H1 (cell line): ENCODE data around the gene RTTN. TPM values are rescaled to one million over a fixed set of nuclear protein-coding genes. Genes with fewer than 3 reads are reported as not detected.

Experiments
- CTCF ChIA-PET: fragments of 300-600 bp; sonication (Branson Sonifier 250); formaldehyde crosslinking; loops from one replicate; lab custom pipeline; 2021; ENCODE audit not compliant: partially characterized antibody; lab: Charles Lee
- POLR2A ChIA-PET: fragments of 300-600 bp; sonication (Branson Sonifier 250); formaldehyde crosslinking; loops from one replicate; lab custom pipeline; 2021; ENCODE audit warnings: inconsistent platforms; ENCODE audit not compliant: partially characterized antibody; lab: Charles Lee
- DNase-seq, 2 experiments: peaks; one replicate each; pipeline versions ENCODE4 v3.0.0 to v3.0.0-alpha.2; 2010 to 2022; ENCODE audit warnings: low spot score in 2 of 2, low read depth in 1 of 2, mixed read lengths in 1 of 2
- FAIRE-seq: peaks from 2 replicates; lab custom pipeline; 2011; peaks lifted over from hg19 to GRCh38; lab: Jason Lieb, UNC
- H2AFZ ChIP-seq: 2 replicates; pipeline ENCODE4 v1.8.1; 2012; ENCODE audit warnings: low read length, inconsistent platforms
- H2AK5ac ChIP-seq: 2 replicates; pipeline ENCODE4 v1.6.1; 2013; ENCODE audit warnings: low read depth, low read length
- H2BK120ac ChIP-seq: replicated peaks from 2 replicates; pipeline ENCODE3; 2013; ENCODE audit warnings: low read depth, low read length, inconsistent platforms
- H2BK12ac ChIP-seq: 2 replicates; pipeline ENCODE4 v1.6.1; 2013; ENCODE audit warnings: low read depth, low read length
- H2BK15ac ChIP-seq: 2 replicates; pipeline ENCODE4 v1.6.1; 2013; ENCODE audit warnings: low read length
- H2BK20ac ChIP-seq: 2 replicates; pipeline ENCODE4 v1.6.1; 2013; ENCODE audit warnings: low read length
- H2BK5ac ChIP-seq: 2 replicates; pipeline ENCODE4 v1.6.1; 2013; ENCODE audit warnings: low read depth, low read length
- H3K14ac ChIP-seq: 2 replicates; pipeline ENCODE4 v1.6.1; 2013; ENCODE audit warnings: inconsistent platforms; ENCODE audit not compliant: insufficient read length
- H3K18ac ChIP-seq: 2 replicates; pipeline ENCODE4 v1.6.1; 2013; ENCODE audit warnings: low read length; ENCODE audit errors: extremely low read depth
- H3K23ac ChIP-seq: 2 replicates; pipeline ENCODE4 v1.6.1; 2013; ENCODE audit warnings: inconsistent platforms; ENCODE audit not compliant: insufficient read length
- H3K23me2 ChIP-seq: 2 replicates; pipeline ENCODE4 v1.6.1; 2013; ENCODE audit warnings: low read depth, low read length
- H3K27ac ChIP-seq: 2 replicates; pipeline ENCODE4 v1.6.1; 2011; ENCODE audit warnings: low read depth, low read length, inconsistent platforms
- H3K27me3 ChIP-seq, 4 experiments: replicated peaks in 1 of 4; 1 replicate in 1 of 4; 2 replicates in 3 of 4; pipeline versions ENCODE4 v1.6.1 to v1.8.1; 2011 to 2013; ENCODE audit warnings: low read length in 3 of 4, mild to moderate bottlenecking in 3 of 4, inconsistent platforms in 2 of 4, mixed read lengths in 2 of 4, moderate library complexity in 1 of 4; ENCODE audit not compliant: control insufficient read depth in 3 of 4, insufficient read depth in 3 of 4; ENCODE audit errors: extremely low read depth in 1 of 4
- H3K36me3 ChIP-seq, 4 experiments: 2 replicates each; pipeline versions ENCODE4 v1.6.1 to v1.8.1; 2011 to 2013; ENCODE audit warnings: mild to moderate bottlenecking in 4 of 4, low read length in 3 of 4, moderate library complexity in 2 of 4, control low read depth in 1 of 4, inconsistent platforms in 1 of 4; ENCODE audit not compliant: insufficient read depth in 4 of 4, control insufficient read depth in 2 of 4
- H3K4ac ChIP-seq: replicated peaks from 2 replicates; pipeline ENCODE3; 2013; ENCODE audit warnings: low read length, low read depth, mixed read lengths, inconsistent platforms; ENCODE audit not compliant: insufficient read length
- H3K4me1 ChIP-seq, 4 experiments: replicated peaks in 1 of 4; 1 replicate in 1 of 4; 2 replicates in 3 of 4; pipeline versions ENCODE4 v1.6.1 to v1.8.1; 2011 to 2013; ENCODE audit warnings: low read length in 3 of 4, inconsistent platforms in 2 of 4, mixed read lengths in 1 of 4; ENCODE audit not compliant: insufficient read depth in 4 of 4, control insufficient read depth in 3 of 4
- H3K4me2 ChIP-seq, 2 experiments: 2 replicates each; pipeline versions ENCODE4 v1.6.1 to v1.8.1; 2011 to 2013; ENCODE audit warnings: low read depth in 2 of 2, low read length in 2 of 2, control low read depth in 1 of 2, inconsistent platforms in 1 of 2, mild to moderate bottlenecking in 1 of 2; ENCODE audit not compliant: insufficient read depth in 1 of 2
- H3K4me3 ChIP-seq, 4 experiments: fragments of 200-600, 300-600 bp in 1 of 4; sonication (generic), shearing (Covaris generic), sonication (Bioruptor Twin) in 1 of 4; 2 replicates each; pipeline versions ENCODE4 v1.5.1 to v1.8.1; 2011 to 2016; ENCODE audit warnings: low read length in 4 of 4, low read depth in 3 of 4, control low read depth in 2 of 4, inconsistent platforms in 2 of 4, mild to moderate bottlenecking in 2 of 4, mixed read lengths in 1 of 4, moderate library complexity in 1 of 4; ENCODE audit not compliant: insufficient read depth in 2 of 4; ENCODE audit errors: extremely low read depth in 1 of 4
- H3K56ac ChIP-seq: replicated peaks from 2 replicates; pipeline ENCODE3; 2013; ENCODE audit warnings: low read depth, mild to moderate bottlenecking, mixed read lengths, low read length, inconsistent platforms; ENCODE audit not compliant: insufficient read length
- H3K79me1 ChIP-seq: 2 replicates; pipeline ENCODE4 v1.6.1; 2013; ENCODE audit warnings: low read depth, low read length, control low read depth
- H3K79me2 ChIP-seq, 2 experiments: 2 replicates each; pipeline versions ENCODE4 v1.6.1 to v1.8.1; 2012 to 2013; ENCODE audit warnings: low read length in 2 of 2, mild to moderate bottlenecking in 2 of 2, inconsistent platforms in 1 of 2; ENCODE audit not compliant: insufficient read depth in 2 of 2, control insufficient read depth in 1 of 2
- H3K9ac ChIP-seq, 4 experiments: replicated peaks in 1 of 4; 1 replicate in 1 of 4; 2 replicates in 3 of 4; pipeline versions ENCODE4 v1.6.1 to v1.8.1; 2011 to 2013; ENCODE audit warnings: low read depth in 3 of 4, low read length in 3 of 4, control low read depth in 2 of 4, mild to moderate bottlenecking in 2 of 4, moderate library complexity in 2 of 4, inconsistent platforms in 1 of 4; ENCODE audit errors: extremely low read depth in 1 of 4
- H3K9me3 ChIP-seq, 2 experiments: 2 replicates each; pipeline versions ENCODE4 v1.6.1 to v1.8.1; 2012 to 2013; ENCODE audit warnings: mild to moderate bottlenecking in 2 of 2, moderate library complexity in 2 of 2, control low read depth in 1 of 2, inconsistent platforms in 1 of 2, low read depth in 1 of 2, low read length in 1 of 2, mixed read lengths in 1 of 2; ENCODE audit not compliant: insufficient read depth in 2 of 2
- H4K20me1 ChIP-seq, 2 experiments: replicated peaks in 1 of 2; 2 replicates each; pipeline versions ENCODE3 to v1.8.1; 2011 to 2013; ENCODE audit warnings: inconsistent platforms in 2 of 2, low read length in 2 of 2, mild to moderate bottlenecking in 1 of 2; ENCODE audit not compliant: insufficient read depth in 2 of 2, control insufficient read depth in 1 of 2
- H4K5ac ChIP-seq: 2 replicates; pipeline ENCODE4 v1.6.1; 2013; ENCODE audit warnings: low read length, low read depth, mixed read lengths, inconsistent platforms; ENCODE audit not compliant: insufficient read length
- H4K8ac ChIP-seq: 2 replicates; pipeline ENCODE4 v1.8.0; 2013; ENCODE audit warnings: mild to moderate bottlenecking, moderate library complexity, low read length, inconsistent platforms; ENCODE audit not compliant: insufficient read depth; ENCODE audit errors: extremely low read depth
- H4K91ac ChIP-seq: replicated peaks from 2 replicates; pipeline ENCODE3; 2013; ENCODE audit warnings: low read length, mixed read lengths, inconsistent platforms; ENCODE audit not compliant: insufficient read length
- CEBPB ChIP-seq: IDR thresholded peaks from 2 replicates; pipeline ENCODE4 v1.6.1; 2012; ENCODE audit warnings: low read depth, low read length
- POLR2AphosphoS5 ChIP-seq: IDR thresholded peaks from 2 replicates; pipeline ENCODE4 v1.6.1; 2011; ENCODE audit warnings: low read depth, low read length
- WGBS, 2 experiments: shearing (Covaris generic) in 1 of 2; methylation state at CpG; one replicate each; pipeline versions ENCODE4 v1.1.6 to v1.1.7; 2013 to 2015; ENCODE audit warnings: low lambda C conversion rate in 2 of 2, mixed read lengths in 2 of 2, inconsistent platforms in 1 of 2, low coverage in 1 of 2, missing lambda C conversion rate in 1 of 2; ENCODE audit not compliant: insufficient replicate concordance in 2 of 2, insufficient coverage in 1 of 2, insufficient read length in 1 of 2; ENCODE audit errors: extremely low coverage in 1 of 2, missing lambda C conversion rate in 1 of 2; 5-methylcytosine and 5-hydroxymethylcytosine counted together
- polyA plus RNA-seq, 7 experiments: library from polyadenylated mRNA; depleted of rRNA in 3 of 7; stranded (reverse) in 5 of 7; unstranded in 2 of 7; fragments of >200 nt in 5 of 7; fragments of 200-250 nt in 2 of 7; gene quantifications; 1 replicate in 5 of 7; 2 replicates in 1 of 7; 4 replicates in 1 of 7; pipeline versions ENCODE4 v1.2.1 to v1.2.3, GENCODE V29; 2011 to 2013; ENCODE audit warnings: missing spikeins in 2 of 7, mixed read lengths in 2 of 7
- total RNA-seq: library from RNA; stranded (reverse); fragmentation: NEBNext Ultra II Directional; extraction: Animal tissue kit (Norgen Biotek cat#: 25700); gene quantifications from 2 replicates; pipeline ENCODE4 v1.2.1, GENCODE V29; 2021

Gene RTTN
- total and polyA plus RNA-seq, 2 of the 8 experiments (the other 6 are each of a cell fraction or from before 2014, with no cell fraction given): 9.1 to 21.4 TPM

- peaks cover 0 to 2% (median 0%) of the 10 kb centered on the region in 4 experiments; a peak in 1 of 7 replicates for H3K27me3 ChIP-seq
- 82% methylated on average over 2 of the region's 2 CpGs; no CpG with 5 or more reads in 1 of the 2 experiments for WGBS, 2 experiments
- H3K27ac ChIP-seq: no peak overlapping the region
- no peaks in the 10 kb centered on the region for H3K23me2 ChIP-seq
- TF ChIP-seq POLR2AphosphoS5 (no peak), CEBPB (no peak)
- no peak overlapping the region for H2AFZ ChIP-seq
- no peak overlapping the region for H3K23ac ChIP-seq
- peaks cover 0 to 3% (median 0%) of the 10 kb centered on the region in 4 experiments; a peak in 1 of 8 replicates for H3K36me3 ChIP-seq
- no peak overlapping the region for H2AK5ac ChIP-seq
- H3K56ac ChIP-seq: no peak overlapping the region
- no peak overlapping the region for H4K8ac ChIP-seq
- H3K4me3 ChIP-seq: no peak overlapping the region
- H3K14ac ChIP-seq: no peak overlapping the region
- H4K20me1 ChIP-seq: no peaks in the 10 kb centered on the region
- H3K79me1 ChIP-seq: no peaks in the 10 kb centered on the region
- H4K91ac ChIP-seq: no peak overlapping the region
- no peaks in the 10 kb centered on the region for H3K4me1 ChIP-seq
- no peak overlapping the region for H2BK120ac ChIP-seq
- no peak overlapping the region for H3K4ac ChIP-seq
- no peak overlapping the region for H2BK15ac ChIP-seq
- H4K5ac ChIP-seq: no peak overlapping the region
- H2BK12ac ChIP-seq: no peak overlapping the region
- no peaks in the 10 kb centered on the region for H3K79me2 ChIP-seq
- ChIA-PET POLR2A (no interaction called here), CTCF (interaction anchor here (0.6 to 1.1 kb wide), 3 partner anchors 8 to 1270 kb away, joined by 3 to 6 read pairs (median 3); no protein-coding TSS in a partner anchor)
- H3K4me2 ChIP-seq: no peak overlapping the region
- DNase-seq (no peak), FAIRE-seq (no peak)
- H2BK20ac ChIP-seq: no peak overlapping the region
- H3K18ac ChIP-seq: no peak overlapping the region
- H3K9ac ChIP-seq: no peak overlapping the region
- no peak overlapping the region for H2BK5ac ChIP-seq
- H3K9me3 ChIP-seq: no peaks in the 10 kb centered on the region
Observed at GRCh38 chr18:70175216-70175615, 30.3 kb downstream of the RTTN start.
